ENCODE data around the gene YBX2. TPM values are rescaled to one million over a fixed set of nuclear protein-coding genes. Genes with fewer than 3 reads are reported as not detected.
"Not testable (repeated sequence)": the region's sequence is repeated elsewhere in the genome, so short reads cannot be mapped to it uniquely, and the experiment has no call there.

The YBX2 gene
- total RNA-seq (not detected), total RNA-seq (0.38 to 0.58 reads per million in 2 donors)

GRCh38 chr17:7294614-7295153 lies at the start of gene YBX2:
YBX2 (minus strand) TSS chr17:7294639; CDS start chr17:7294500, 139 bp downstream.
- peak; percentile 83 for ATAC-seq
- Mint-ChIP-seq H3K4me1 (peaks cover 14% of the 10 kb centered on the region), H3K36me3 (ENCODE audit: low read depth) (peaks cover 3% of the 10 kb centered on the region), H3K27me3 (peaks cover 13% of the 10 kb centered on the region), H3K27ac (peak within 1 kb of the TSS; percentile 85), H3K4me3 (peak within 1 kb of the TSS; percentile 88)
- no peaks in the 10 kb centered on the region for H3K9me3 ChIP-seq (ENCODE audit: control insufficient read depth, low read length, poor library complexity, severe bottlenecking)
- DNase-seq: peak in 2 of 3 donors; percentile 75 to 76

GRCh38 chr17:7343250-7343649 lies 48.8 kb upstream of the YBX2 start:
- H3K9me3 ChIP-seq (ENCODE audit: control insufficient read depth, low read length, poor library complexity, severe bottlenecking): no peaks in the 10 kb centered on the region
- Mint-ChIP-seq H3K27ac (peak overlapping the region; percentile 34), H3K36me3 (ENCODE audit: low read depth) (peaks cover 7% of the 10 kb centered on the region), H3K4me3 (no peak overlapping the region), H3K4me1 (peaks cover 12% of the 10 kb centered on the region), H3K27me3 (no peaks in the 10 kb centered on the region)
- DNase-seq (no peak), ATAC-seq (no peak)

DNA sequence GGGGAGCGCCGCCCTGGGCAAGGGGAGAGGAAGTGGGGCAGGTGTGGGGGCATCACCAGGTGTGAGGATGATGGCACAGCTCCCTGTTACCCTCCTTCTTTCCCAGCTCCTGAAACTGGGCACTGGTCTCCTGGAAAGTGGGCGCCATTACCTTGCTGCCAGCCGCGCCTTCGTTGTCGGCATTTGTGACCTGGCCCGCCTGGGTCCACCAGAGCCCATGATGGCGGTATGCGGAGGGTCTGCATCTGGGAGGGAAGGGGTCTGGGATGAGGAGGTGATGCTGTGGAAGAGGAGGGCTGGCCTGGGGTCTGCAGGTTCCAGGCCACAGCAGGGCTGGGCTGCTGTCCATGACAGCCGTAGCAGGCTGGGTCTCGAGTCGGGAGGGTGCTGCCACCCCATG lies 47.4 kb upstream of the YBX2 start:
- no peak overlapping the region for H3K4me3 Mint-ChIP-seq
- peaks cover 22% of the 10 kb centered on the region for H3K4me1 Mint-ChIP-seq
- ATAC-seq (no peak), DNase-seq (no peak)
- H3K9me3 ChIP-seq (ENCODE audit: control insufficient read depth, low read length, poor library complexity, severe bottlenecking): no peaks in the 10 kb centered on the region
- no peak overlapping the region for H3K27ac Mint-ChIP-seq
- H3K36me3 Mint-ChIP-seq (ENCODE audit: low read depth): peaks cover 9% of the 10 kb centered on the region
- H3K27me3 Mint-ChIP-seq: no peaks in the 10 kb centered on the region

DNA sequence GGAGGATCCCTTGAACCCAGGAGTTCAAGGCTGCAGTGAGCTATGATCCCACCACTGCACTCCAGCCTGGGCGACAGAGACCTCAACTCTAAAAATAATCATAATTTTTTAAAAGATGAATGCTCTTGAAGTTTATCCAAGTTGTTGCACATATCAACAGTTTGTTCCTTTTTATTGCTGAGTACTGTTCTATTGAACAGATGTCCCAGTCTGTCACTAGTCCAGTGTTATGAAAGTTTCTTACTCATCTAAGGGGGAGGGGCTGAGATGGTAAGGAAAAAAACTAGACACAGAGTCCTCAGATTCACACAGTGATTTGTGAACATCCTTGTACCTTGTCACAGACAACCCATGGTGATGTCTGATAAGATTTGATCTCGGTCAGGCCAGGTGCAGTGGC lies 45.7 kb upstream of the YBX2 start:
- no peaks in the 10 kb centered on the region for H3K9me3 ChIP-seq (ENCODE audit: control insufficient read depth, low read length, poor library complexity, severe bottlenecking)
- DNase-seq (no peak), ATAC-seq (no peak)
- Mint-ChIP-seq H3K27ac (peak overlapping the region; percentile 79), H3K4me3 (peak overlapping the region; percentile 65), H3K4me1 (peaks cover 32% of the 10 kb centered on the region), H3K36me3 (ENCODE audit: low read depth) (peaks cover 9% of the 10 kb centered on the region), H3K27me3 (no peaks in the 10 kb centered on the region)

DNA sequence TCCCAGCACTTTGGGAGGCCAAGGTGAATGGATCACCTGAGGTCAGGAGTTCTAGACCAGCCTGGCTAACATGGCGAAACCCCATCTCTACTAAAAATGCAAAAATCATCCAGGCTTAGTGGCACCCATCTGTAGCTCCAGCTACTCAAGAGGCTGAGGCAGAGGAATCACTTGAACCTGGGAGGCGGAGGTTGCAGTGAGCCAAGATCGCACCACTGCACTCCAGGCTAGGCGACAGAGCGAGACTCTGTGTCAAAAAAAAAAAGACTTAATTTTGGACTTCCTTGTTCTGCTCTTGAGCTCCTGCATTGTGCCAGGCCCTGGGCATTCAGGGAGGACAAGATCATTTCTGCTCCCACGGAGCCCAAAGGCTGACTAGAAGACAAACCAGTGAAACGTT lies 43.2 kb upstream of the YBX2 start:
- H3K4me3 Mint-ChIP-seq: peak overlapping the region; percentile 98
- DNase-seq; H3K9me3 ChIP-seq (ENCODE audit: control insufficient read depth, low read length, poor library complexity, severe bottlenecking); ATAC-seq; H3K27me3 Mint-ChIP-seq; H3K36me3 Mint-ChIP-seq (ENCODE audit: low read depth): not testable (repeated sequence)
- H3K4me1 Mint-ChIP-seq: peaks cover 38% of the 10 kb centered on the region
- H3K27ac Mint-ChIP-seq: peak overlapping the region; percentile 92

DNA sequence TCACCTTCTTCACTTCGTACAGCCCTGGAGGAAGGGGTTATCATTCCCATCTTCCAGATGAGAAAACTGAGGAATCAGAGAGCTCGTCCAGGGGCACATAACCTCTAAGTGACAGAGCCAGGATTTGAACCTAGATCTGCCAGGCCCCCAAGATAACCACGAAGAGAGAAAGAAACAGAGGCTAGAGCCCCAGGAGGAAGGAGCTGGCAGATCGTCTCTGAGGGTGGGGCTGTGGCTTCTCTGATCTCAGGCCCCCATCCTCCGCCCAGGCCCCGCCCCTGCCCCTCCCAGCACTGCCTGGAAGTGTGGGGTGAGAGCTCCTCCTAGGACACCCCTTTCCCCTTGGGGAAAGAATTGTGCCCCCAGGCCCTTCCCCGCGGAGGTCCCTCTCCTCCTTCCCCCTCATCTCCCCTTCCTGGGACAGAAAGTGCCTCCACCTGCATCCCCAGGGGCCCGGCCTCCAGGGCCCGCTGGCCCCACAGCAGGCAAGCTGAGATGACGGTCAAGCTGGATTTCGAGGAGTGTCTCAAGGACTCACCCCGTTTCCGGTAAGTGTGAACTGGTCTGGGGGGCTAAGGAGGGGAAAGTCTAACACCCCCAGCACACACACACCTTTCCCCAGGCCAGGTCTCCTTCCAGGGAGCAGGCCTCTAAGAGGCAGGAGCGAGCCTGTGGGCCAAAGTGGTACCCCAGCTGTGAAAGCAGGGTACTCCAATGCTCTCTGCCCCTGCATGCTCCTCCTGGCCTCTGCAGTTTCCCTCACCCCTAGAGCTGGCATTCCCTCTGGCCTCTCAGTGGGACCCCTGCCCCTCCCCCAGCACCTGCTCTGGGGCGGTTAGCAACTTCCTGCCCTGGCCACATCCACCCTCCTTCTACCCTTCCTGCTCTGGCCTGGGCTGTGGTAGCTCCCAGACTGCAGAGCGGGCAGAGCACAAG lies 42.1 kb upstream of the YBX2 start, which contains the start of gene ACAP1:
TSS of gene ACAP1 (plus strand) at position 290 of the 936 bp plus-strand sequence. CDS start at position 496, 206 bp downstream.
- peak within 1 kb of the TSS; percentile 98 for H3K4me3 Mint-ChIP-seq
- DNase-seq (peak; percentile 65 to 78 (median 74)), ATAC-seq (peak; percentile 95)
- no peaks in the 10 kb centered on the region for H3K27me3 Mint-ChIP-seq
- no peaks in the 10 kb centered on the region for H3K9me3 ChIP-seq (ENCODE audit: control insufficient read depth, low read length, poor library complexity, severe bottlenecking)
- peak within 1 kb of the TSS; percentile 92 for H3K27ac Mint-ChIP-seq
- H3K4me1 Mint-ChIP-seq: peaks cover 42% of the 10 kb centered on the region
- H3K36me3 Mint-ChIP-seq (ENCODE audit: low read depth): peaks cover 6% of the 10 kb centered on the region

- H3K27me3 Mint-ChIP-seq; H3K9me3 ChIP-seq (ENCODE audit: control insufficient read depth, low read length, poor library complexity, severe bottlenecking); H3K36me3 Mint-ChIP-seq (ENCODE audit: low read depth); DNase-seq; ATAC-seq: not testable (repeated sequence)
- peak overlapping the region; percentile 98 for H3K4me3 Mint-ChIP-seq
- H3K27ac Mint-ChIP-seq: peak overlapping the region; percentile 92
- peaks cover 40% of the 10 kb centered on the region for H3K4me1 Mint-ChIP-seq
Measured at GRCh38 chr17:7335765-7336164, 41.3 kb upstream of the YBX2 start.

- no peaks in the 10 kb centered on the region for H3K9me3 ChIP-seq (ENCODE audit: control insufficient read depth, low read length, poor library complexity, severe bottlenecking)
- H3K4me1 Mint-ChIP-seq: peaks cover 41% of the 10 kb centered on the region
- peaks cover 4% of the 10 kb centered on the region for H3K36me3 Mint-ChIP-seq (ENCODE audit: low read depth)
- ATAC-seq (no peak), DNase-seq (no peak)
- H3K27ac Mint-ChIP-seq: peak overlapping the region; percentile 92
- H3K27me3 Mint-ChIP-seq: no peaks in the 10 kb centered on the region
- no peak overlapping the region for H3K4me3 Mint-ChIP-seq
Measured at GRCh38 chr17:7334938-7335538, 40.6 kb upstream of the YBX2 start.

DNA sequence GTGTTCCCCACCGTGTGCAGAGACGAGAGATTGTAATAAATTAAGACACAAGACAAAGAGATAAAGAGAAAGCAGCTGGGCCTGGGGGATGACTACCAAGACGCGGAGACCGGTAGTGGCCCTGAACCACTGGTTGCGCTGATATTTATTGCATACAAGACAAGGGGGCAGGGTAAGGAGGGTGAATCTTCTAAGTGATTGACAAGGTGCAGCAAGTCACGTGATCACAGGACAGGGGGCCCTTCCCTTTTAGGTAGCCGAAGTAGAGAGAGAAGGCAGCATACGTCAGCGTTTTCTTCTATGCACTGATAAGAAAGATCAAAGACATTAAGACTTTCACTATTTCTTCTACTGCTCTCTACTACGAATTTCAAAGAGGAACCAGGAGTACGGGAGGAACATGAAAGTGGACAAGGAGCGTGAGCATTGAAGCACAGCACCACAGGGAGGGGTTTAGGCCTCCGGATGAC lies 38.2 kb upstream of the YBX2 start:
- not testable (repeated sequence) for DNase-seq; H3K9me3 ChIP-seq (ENCODE audit: control insufficient read depth, low read length, poor library complexity, severe bottlenecking); H3K27me3 Mint-ChIP-seq; ATAC-seq; H3K36me3 Mint-ChIP-seq (ENCODE audit: low read depth)
- Mint-ChIP-seq H3K4me1 (peaks cover 51% of the 10 kb centered on the region), H3K4me3 (peak overlapping the region; percentile 83), H3K27ac (peak overlapping the region; percentile 92)

DNA sequence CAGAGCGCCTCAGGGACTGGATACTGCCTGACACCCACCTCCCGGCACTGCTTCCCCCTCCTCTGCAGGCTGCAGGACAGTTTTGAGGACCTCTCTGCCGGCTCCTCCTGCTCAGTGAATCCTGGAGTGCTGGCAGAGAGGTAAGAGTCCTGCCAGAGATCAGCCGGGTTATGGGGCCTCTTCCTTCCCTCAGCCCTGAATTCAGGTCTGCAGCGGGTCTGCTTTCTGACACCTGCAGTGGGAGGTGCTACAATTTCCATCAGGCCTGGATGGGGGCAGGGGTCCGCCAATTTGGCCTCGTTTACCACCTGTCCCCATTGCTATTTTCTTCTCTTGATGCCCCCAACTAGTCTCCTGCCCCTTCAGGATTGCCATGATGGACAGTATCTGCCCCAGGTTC lies 37.7 kb upstream of the YBX2 start:
- Mint-ChIP-seq H3K4me1 (peaks cover 49% of the 10 kb centered on the region), H3K36me3 (ENCODE audit: low read depth) (peaks cover 2% of the 10 kb centered on the region), H3K27ac (peak overlapping the region; percentile 92), H3K27me3 (no peaks in the 10 kb centered on the region), H3K4me3 (peak overlapping the region; percentile 83)
- no peak for DNase-seq
- H3K9me3 ChIP-seq (ENCODE audit: control insufficient read depth, low read length, poor library complexity, severe bottlenecking): no peaks in the 10 kb centered on the region
- ATAC-seq: no peak

- ATAC-seq: no peak
- peak overlapping the region; percentile 95 for H3K4me3 Mint-ChIP-seq
- no peaks in the 10 kb centered on the region for H3K27me3 Mint-ChIP-seq
- DNase-seq: no peak
- H3K4me1 Mint-ChIP-seq: peaks cover 41% of the 10 kb centered on the region
- no peaks in the 10 kb centered on the region for H3K36me3 Mint-ChIP-seq (ENCODE audit: low read depth)
- H3K27ac Mint-ChIP-seq: peak overlapping the region; percentile 94
- no peaks in the 10 kb centered on the region for H3K9me3 ChIP-seq (ENCODE audit: control insufficient read depth, low read length, poor library complexity, severe bottlenecking)
Measured at GRCh38 chr17:7330638-7331015, 36.2 kb upstream of the YBX2 start.

DNA sequence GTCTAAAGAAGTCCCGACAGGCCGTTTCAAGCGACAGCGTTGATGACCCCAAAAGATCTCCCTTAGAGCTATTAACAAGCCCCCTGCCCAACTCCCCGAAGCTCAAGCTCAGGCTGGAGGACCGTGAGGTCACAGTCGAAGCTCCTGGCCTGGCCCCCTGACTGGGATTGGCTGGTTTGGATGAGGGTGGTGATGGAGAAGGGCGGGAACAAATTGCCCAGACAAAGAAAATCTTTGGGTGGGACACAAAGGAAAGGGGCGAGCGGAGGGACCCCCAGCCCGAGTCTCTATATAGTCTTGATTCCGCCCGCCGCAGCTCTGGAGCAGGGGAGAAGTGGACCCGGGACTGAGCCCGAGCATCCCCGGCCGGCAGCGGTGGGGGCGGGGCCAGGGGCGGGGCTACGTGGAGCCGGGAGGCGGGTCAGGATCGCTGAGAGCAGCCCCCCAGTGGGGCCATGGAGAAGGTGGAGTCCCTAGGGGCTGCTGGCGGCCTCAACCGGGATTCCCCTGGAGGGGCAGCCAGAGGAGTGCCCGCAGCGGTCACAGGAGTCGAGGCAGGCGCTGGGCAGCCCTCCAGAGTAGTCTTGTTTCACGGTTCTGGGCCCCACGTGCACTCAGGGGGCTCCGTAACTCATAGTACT lies 35.7 kb upstream of the YBX2 start:
- H3K4me3 Mint-ChIP-seq: peak overlapping the region; percentile 95
- no peaks in the 10 kb centered on the region for H3K27me3 Mint-ChIP-seq
- H3K36me3 Mint-ChIP-seq (ENCODE audit: low read depth): peaks cover 2% of the 10 kb centered on the region
- ATAC-seq: peak; percentile 76
- H3K4me1 Mint-ChIP-seq: peaks cover 38% of the 10 kb centered on the region
- H3K27ac Mint-ChIP-seq: peak overlapping the region; percentile 94
- no peaks in the 10 kb centered on the region for H3K9me3 ChIP-seq (ENCODE audit: control insufficient read depth, low read length, poor library complexity, severe bottlenecking)
- peak; percentile 54 to 78 (median 75) for DNase-seq
